HG03135 (cell line): ENCODE results near the gene FHOD3.

Experiments
- ATAC-seq: cut with Tn5 transposase; IDR thresholded peaks from one replicate; pipeline ENCODE4 v1.9.1; 2021; ENCODE audit warnings: mild to moderate bottlenecking, moderate library complexity; ENCODE audit not compliant: unreplicated experiment

Gene FHOD3

GRCh38 chr18:36378205-36378604, 80.7 kb downstream of the FHOD3 start:
- no peak for ATAC-seq

GRCh38 chr18:36379435-36379984, 82.0 kb downstream of the FHOD3 start:
- no peak for ATAC-seq

GRCh38 chr18:36380173-36380827, 82.8 kb downstream of the FHOD3 start:
- no peak for ATAC-seq

GRCh38 chr18:36381075-36381474, 83.6 kb downstream of the FHOD3 start:
- no peak for ATAC-seq

GRCh38 chr18:36382854-36383253, 85.3 kb downstream of the FHOD3 start:
- ATAC-seq: no peak

GRCh38 chr18:36386150-36386920, 88.8 kb downstream of the FHOD3 start:
- no peak for ATAC-seq

- ATAC-seq: no peak
Measured at GRCh38 chr18:36387310-36387709, 89.8 kb downstream of the FHOD3 start.

GRCh38 chr18:36388310-36388709, 90.8 kb downstream of the FHOD3 start:
- no peak for ATAC-seq

GRCh38 chr18:36389027-36389426, 91.5 kb downstream of the FHOD3 start:
- ATAC-seq: no peak

- no peak for ATAC-seq
Measured at GRCh38 chr18:36389811-36390581, 92.5 kb downstream of the FHOD3 start.

GRCh38 chr18:36391426-36392145, 94.1 kb downstream of the FHOD3 start:
- ATAC-seq: no peak

- ATAC-seq: no peak
Measured at GRCh38 chr18:36392164-36392978, 94.9 kb downstream of the FHOD3 start.

- no peak for ATAC-seq
Measured at GRCh38 chr18:36392979-36393287, 95.4 kb downstream of the FHOD3 start.

- ATAC-seq: no peak
Measured at GRCh38 chr18:36394486-36394885, 97.0 kb downstream of the FHOD3 start.

- no peak for ATAC-seq
Measured at GRCh38 chr18:36396190-36396589, 98.7 kb downstream of the FHOD3 start.

- ATAC-seq: no peak
Measured at GRCh38 chr18:36397033-36397432, 99.5 kb downstream of the FHOD3 start.

GRCh38 chr18:36398419-36398818, 100.9 kb downstream of the FHOD3 start:
- no peak for ATAC-seq

- no peak for ATAC-seq
Measured at GRCh38 chr18:36399055-36399454, 101.5 kb downstream of the FHOD3 start.

- ATAC-seq: no peak
Measured at GRCh38 chr18:36401462-36401861, 103.9 kb downstream of the FHOD3 start.

GRCh38 chr18:36402765-36403396, 105.4 kb downstream of the FHOD3 start:
- ATAC-seq: no peak
